HG03108 (cell line): ENCODE data around the gene RTN4RL1.
"Not testable (repeated sequence)": the region's sequence is repeated elsewhere in the genome, so short reads cannot be mapped to it uniquely, and the experiment has no call there.

Experiments
- ATAC-seq: cut with Tn5 transposase; IDR thresholded peaks from one replicate; pipeline ENCODE4 v1.9.1; 2021; ENCODE audit warnings: moderate library complexity; ENCODE audit not compliant: unreplicated experiment

The RTN4RL1 gene

GRCh38 chr17:1899403-1900000 lies 125.6 kb downstream of the RTN4RL1 start:
- no peak for ATAC-seq

- ATAC-seq = no peak
Observed at GRCh38 chr17:1898872-1899271, 126.3 kb downstream of the RTN4RL1 start.

- ATAC-seq = no peak
Observed at GRCh38 chr17:1898332-1898731, 126.8 kb downstream of the RTN4RL1 start.

GRCh38 chr17:1897105-1897656 lies 128.0 kb downstream of the RTN4RL1 start:
- ATAC-seq = no peak

GRCh38 chr17:1896243-1897104 lies 128.7 kb downstream of the RTN4RL1 start:
- no peak for ATAC-seq

- ATAC-seq = not testable (repeated sequence)
Observed at GRCh38 chr17:1895479-1895878, 129.7 kb downstream of the RTN4RL1 start.

- no peak for ATAC-seq
Observed at GRCh38 chr17:1894753-1895339, 130.3 kb downstream of the RTN4RL1 start.

GRCh38 chr17:1890758-1891450 lies 134.2 kb downstream of the RTN4RL1 start:
- no peak for ATAC-seq

- ATAC-seq = no peak
Observed at GRCh38 chr17:1888741-1889140, 136.4 kb downstream of the RTN4RL1 start.
